Loucy (cell line): ENCODE data around the gene DPCD.

Source experiments
- H2AFZ ChIP-seq: fragments of 200-600 bp; sonication (generic); 2 replicates; pipeline ENCODE4 v1.6.0; 2016; ENCODE audit warnings: antibody characterized with exemption, mild to moderate bottlenecking, low read length, moderate library complexity
- H3F3A ChIP-seq: fragments of 200-600 bp; 2 replicates; pipeline ENCODE4 v1.6.0; 2016; ENCODE audit warnings: antibody characterized with exemption, low read depth, mild to moderate bottlenecking
- H3K27me3 ChIP-seq: fragments of 200-600 bp; sonication (generic); 2 replicates; pipeline ENCODE4 v1.6.1; 2014; ENCODE audit warnings: low read length, mild to moderate bottlenecking; ENCODE audit not compliant: insufficient read depth, poor library complexity, severe bottlenecking
- H3K36me3 ChIP-seq: fragments of 200-600 bp; sonication (generic); 2 replicates; pipeline ENCODE4 v1.6.1; 2016; ENCODE audit warnings: low read length; ENCODE audit not compliant: insufficient read depth
- H3K4me1 ChIP-seq: fragments of 200-600 bp; sonication (generic); 2 replicates; pipeline ENCODE4 v1.5.1; 2014; ENCODE audit warnings: low read length, mild to moderate bottlenecking; ENCODE audit not compliant: insufficient read depth, poor library complexity, severe bottlenecking
- H3K4me2 ChIP-seq: fragments of 200-600 bp; sonication (generic); 2 replicates; pipeline ENCODE4 v1.6.0; 2014; ENCODE audit warnings: antibody characterized with exemption, low read length, low read depth, mild to moderate bottlenecking; ENCODE audit not compliant: poor library complexity, severe bottlenecking
- H3K4me3 ChIP-seq: fragments of 200-600 bp; sonication (generic); 2 replicates; pipeline ENCODE4 v1.5.1; 2014; ENCODE audit warnings: low read length, mild to moderate bottlenecking, mixed read lengths; ENCODE audit not compliant: poor library complexity, severe bottlenecking
- H3K79me2 ChIP-seq: fragments of 200-600 bp; sonication (generic); 2 replicates; pipeline ENCODE4 v1.6.1; 2014; ENCODE audit warnings: low read length; ENCODE audit not compliant: insufficient read depth
- H3K9ac ChIP-seq: fragments of 200-600 bp; sonication (generic); 2 replicates; pipeline ENCODE4 v1.6.0; 2014; ENCODE audit warnings: mild to moderate bottlenecking, low read depth, low read length, moderate library complexity; ENCODE audit not compliant: poor library complexity, severe bottlenecking
- H3K9me2 ChIP-seq: fragments of 200-600 bp; sonication (generic); replicated peaks from 2 replicates; pipeline ENCODE4 v1.6.1; 2016; ENCODE audit warnings: low read depth, low read length, mixed read lengths
- H3K9me3 ChIP-seq: fragments of 200-600 bp; sonication (generic); 2 replicates; pipeline ENCODE4 v1.6.1; 2014; ENCODE audit warnings: mild to moderate bottlenecking, antibody characterized with exemption, low read length, low read depth; ENCODE audit not compliant: insufficient read depth
- H4K20me1 ChIP-seq: fragments of 200-600 bp; sonication (generic); 2 replicates; pipeline ENCODE4 v1.6.0; 2014; ENCODE audit warnings: antibody characterized with exemption, low read length, mild to moderate bottlenecking; ENCODE audit not compliant: insufficient read depth, poor library complexity, severe bottlenecking
- CTCF ChIP-seq: fragments of 200-600 bp; sonication (generic); conservative IDR thresholded peaks from 2 replicates; pipeline ENCODE4 v1.5.1; 2014; ENCODE audit warnings: mild to moderate bottlenecking, antibody characterized with exemption, low read length
- EZH2phosphoT487 ChIP-seq: fragments of 200-600 bp; IDR thresholded peaks from 2 replicates; pipeline ENCODE4 v1.6.1; 2018; ENCODE audit warnings: antibody characterized with exemption, mild to moderate bottlenecking, moderate library complexity, borderline replicate concordance

The DPCD gene

GRCh38 chr10:101567165-101568006 is 20.7 kb upstream of the DPCD start:
- no peaks in the 10 kb centered on the region for H4K20me1 ChIP-seq
- no peak overlapping the region for H3K4me2 ChIP-seq
- no peak overlapping the region for H3K9ac ChIP-seq
- H3K9me2 ChIP-seq, result no peaks in the 10 kb centered on the region
- TF ChIP-seq CTCF (no peak), EZH2phosphoT487 (no peak)
- H3K36me3 ChIP-seq, result no peaks in the 10 kb centered on the region
- H2AFZ ChIP-seq, result no peak overlapping the region
- H3K9me3 ChIP-seq, result no peaks in the 10 kb centered on the region
- no peaks in the 10 kb centered on the region for H3K79me2 ChIP-seq
- H3K4me3 ChIP-seq, result no peak overlapping the region
- peaks cover 11% of the 10 kb centered on the region for H3K4me1 ChIP-seq
- no peaks in the 10 kb centered on the region for H3K27me3 ChIP-seq
- H3F3A ChIP-seq, result no peaks in the 10 kb centered on the region

GRCh38 chr10:101568054-101568745 is 19.9 kb upstream of the DPCD start:
- no peak overlapping the region for H2AFZ ChIP-seq
- no peaks in the 10 kb centered on the region for H3K36me3 ChIP-seq
- H3K27me3 ChIP-seq, result no peaks in the 10 kb centered on the region
- no peak overlapping the region for H3K9ac ChIP-seq
- H3K9me2 ChIP-seq, result no peaks in the 10 kb centered on the region
- TF ChIP-seq CTCF (no peak), EZH2phosphoT487 (no peak)
- H3K4me1 ChIP-seq, result peaks cover 11% of the 10 kb centered on the region
- H3K4me2 ChIP-seq, result no peak overlapping the region
- H4K20me1 ChIP-seq, result no peaks in the 10 kb centered on the region
- H3K79me2 ChIP-seq, result no peaks in the 10 kb centered on the region
- no peaks in the 10 kb centered on the region for H3K9me3 ChIP-seq
- H3K4me3 ChIP-seq, result no peak overlapping the region
- no peaks in the 10 kb centered on the region for H3F3A ChIP-seq

- no peaks in the 10 kb centered on the region for H3K9me3 ChIP-seq
- no peaks in the 10 kb centered on the region for H3F3A ChIP-seq
- H3K4me2 ChIP-seq, result peak overlapping the region; percentile 87
- no peak overlapping the region for H3K9ac ChIP-seq
- TF ChIP-seq CTCF (no peak), EZH2phosphoT487 (no peak)
- no peaks in the 10 kb centered on the region for H3K27me3 ChIP-seq
- no peaks in the 10 kb centered on the region for H3K9me2 ChIP-seq
- no peaks in the 10 kb centered on the region for H3K79me2 ChIP-seq
- H3K36me3 ChIP-seq, result no peaks in the 10 kb centered on the region
- H2AFZ ChIP-seq, result no peak overlapping the region; the same call in 1 of the 2 replicates
- H3K4me1 ChIP-seq, result peaks cover 11% of the 10 kb centered on the region
- H3K4me3 ChIP-seq, result no peak overlapping the region
- H4K20me1 ChIP-seq, result no peaks in the 10 kb centered on the region
Observed at GRCh38 chr10:101569323-101569621, 18.8 kb upstream of the DPCD start.
